HepG2 (cell line): ENCODE data around the gene TOP2A.

Source experiments
- FOSL1 ChIP-seq: sonication (generic); formaldehyde crosslinking; IDR thresholded peaks from 2 replicates; pipeline ENCODE4 v1.9.0; 2021; ENCODE audit warnings: missing genetic modification reagents, borderline replicate concordance
- FOXM1 ChIP-seq: sonication (generic); formaldehyde crosslinking; IDR thresholded peaks from 2 replicates; pipeline ENCODE4 v1.5.0; 2020; ENCODE audit warnings: missing genetic modification reagents
- YY1 ChIP-seq: IDR thresholded peaks from 2 replicates; pipeline ENCODE4 v1.6.1; 2011; ENCODE audit warnings: low read length, low read depth, moderate library complexity, mild to moderate bottlenecking; ENCODE audit not compliant: insufficient read depth, insufficient replicate concordance
- TF ChIP-seq, protein P1 (sequence below): sonication (generic); formaldehyde crosslinking; IDR thresholded peaks from 2 replicates; pipeline ENCODE4 v1.5.0; 2020; ENCODE audit warnings: mild to moderate bottlenecking, missing genetic modification reagents, moderate library complexity

DNA sequence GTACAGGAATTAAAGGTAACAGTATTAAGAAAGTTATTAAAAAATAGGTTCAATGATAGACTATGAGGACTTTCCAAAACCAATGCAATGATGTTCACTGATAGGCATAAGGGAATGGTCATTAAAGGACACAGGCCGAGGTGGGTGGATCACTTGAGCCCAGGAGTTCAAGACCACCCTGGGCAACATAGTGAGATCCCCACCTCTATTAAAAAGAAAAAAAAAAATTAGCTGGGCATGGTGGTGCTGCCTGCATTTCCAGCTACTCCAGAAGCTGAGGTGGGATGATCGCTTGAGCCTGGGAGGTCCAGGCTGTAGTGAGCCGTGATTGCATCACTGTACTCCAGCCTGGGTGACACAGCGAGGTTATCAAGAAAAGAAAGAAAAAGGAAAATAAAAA lies 5.9 kb downstream of the TOP2A start:
- TF ChIP-seq FOSL1 (CRISPR knock-in tag) (no peak), YY1 (no peak), FOXM1 (CRISPR knock-in tag) (no peak)
- TF ChIP-seq, protein P1, sequence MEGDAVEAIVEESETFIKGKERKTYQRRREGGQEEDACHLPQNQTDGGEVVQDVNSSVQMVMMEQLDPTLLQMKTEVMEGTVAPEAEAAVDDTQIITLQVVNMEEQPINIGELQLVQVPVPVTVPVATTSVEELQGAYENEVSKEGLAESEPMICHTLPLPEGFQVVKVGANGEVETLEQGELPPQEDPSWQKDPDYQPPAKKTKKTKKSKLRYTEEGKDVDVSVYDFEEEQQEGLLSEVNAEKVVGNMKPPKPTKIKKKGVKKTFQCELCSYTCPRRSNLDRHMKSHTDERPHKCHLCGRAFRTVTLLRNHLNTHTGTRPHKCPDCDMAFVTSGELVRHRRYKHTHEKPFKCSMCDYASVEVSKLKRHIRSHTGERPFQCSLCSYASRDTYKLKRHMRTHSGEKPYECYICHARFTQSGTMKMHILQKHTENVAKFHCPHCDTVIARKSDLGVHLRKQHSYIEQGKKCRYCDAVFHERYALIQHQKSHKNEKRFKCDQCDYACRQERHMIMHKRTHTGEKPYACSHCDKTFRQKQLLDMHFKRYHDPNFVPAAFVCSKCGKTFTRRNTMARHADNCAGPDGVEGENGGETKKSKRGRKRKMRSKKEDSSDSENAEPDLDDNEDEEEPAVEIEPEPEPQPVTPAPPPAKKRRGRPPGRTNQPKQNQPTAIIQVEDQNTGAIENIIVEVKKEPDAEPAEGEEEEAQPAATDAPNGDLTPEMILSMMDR (CRISPR knock-in tag), result no peak
